Stimulated activated CD4-positive, alpha-beta T cell treated with anti-CD3 and anti-CD28 coated beads, Interleukin-1b, Interleukin-23, amount 100 ng/mL, for 1 hour (primary cell): ENCODE results near the gene LIFR.

Experiments used
- DNase-seq, 2 donors: peaks; one replicate each; pipeline ENCODE4 v3.0.0-alpha.2; 2020; ENCODE audit warnings: low read depth in 2 of 2

LIFR gene

GRCh38 chr5:38441453-38442246, 114.8 kb downstream of the LIFR start:
- peak; percentile 53 to 61 for DNase-seq

- DNase-seq = no peak
Measured at GRCh38 chr5:38438757-38439156, 117.7 kb downstream of the LIFR start.

- DNase-seq = no peak
Measured at GRCh38 chr5:38434966-38435705, 121.3 kb downstream of the LIFR start.

- DNase-seq = no peak
Measured at GRCh38 chr5:38433160-38433861, 123.1 kb downstream of the LIFR start.

DNA sequence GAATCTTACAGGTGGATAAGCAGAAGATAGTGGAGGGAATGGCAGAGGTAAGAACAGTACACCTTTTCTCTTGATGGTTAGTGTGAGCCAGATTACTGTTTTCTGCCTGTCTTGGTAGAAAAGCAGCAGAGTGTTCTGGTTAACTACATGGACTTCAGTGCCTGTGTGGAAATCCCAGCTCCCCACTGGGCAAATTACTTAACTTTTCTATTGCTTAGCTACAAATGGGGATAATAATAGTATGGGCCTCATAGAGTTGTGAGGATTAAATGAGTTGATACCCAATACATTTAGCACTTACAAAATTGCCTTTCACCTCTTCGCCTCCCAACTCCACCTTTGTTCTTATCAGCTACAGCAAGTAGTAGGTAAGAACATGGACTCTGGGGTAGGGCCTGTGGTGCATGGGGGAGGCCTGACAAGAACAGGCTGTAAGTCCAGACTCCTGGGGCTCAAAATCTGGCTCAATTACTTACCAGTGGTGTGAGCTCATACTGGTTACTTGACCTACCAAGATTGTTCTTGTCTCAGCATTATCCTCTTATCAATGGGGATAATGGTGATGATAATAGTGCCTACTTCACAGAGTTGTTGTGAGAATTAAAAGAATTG, 125.1 kb downstream of the LIFR start:
- DNase-seq = no peak

DNA sequence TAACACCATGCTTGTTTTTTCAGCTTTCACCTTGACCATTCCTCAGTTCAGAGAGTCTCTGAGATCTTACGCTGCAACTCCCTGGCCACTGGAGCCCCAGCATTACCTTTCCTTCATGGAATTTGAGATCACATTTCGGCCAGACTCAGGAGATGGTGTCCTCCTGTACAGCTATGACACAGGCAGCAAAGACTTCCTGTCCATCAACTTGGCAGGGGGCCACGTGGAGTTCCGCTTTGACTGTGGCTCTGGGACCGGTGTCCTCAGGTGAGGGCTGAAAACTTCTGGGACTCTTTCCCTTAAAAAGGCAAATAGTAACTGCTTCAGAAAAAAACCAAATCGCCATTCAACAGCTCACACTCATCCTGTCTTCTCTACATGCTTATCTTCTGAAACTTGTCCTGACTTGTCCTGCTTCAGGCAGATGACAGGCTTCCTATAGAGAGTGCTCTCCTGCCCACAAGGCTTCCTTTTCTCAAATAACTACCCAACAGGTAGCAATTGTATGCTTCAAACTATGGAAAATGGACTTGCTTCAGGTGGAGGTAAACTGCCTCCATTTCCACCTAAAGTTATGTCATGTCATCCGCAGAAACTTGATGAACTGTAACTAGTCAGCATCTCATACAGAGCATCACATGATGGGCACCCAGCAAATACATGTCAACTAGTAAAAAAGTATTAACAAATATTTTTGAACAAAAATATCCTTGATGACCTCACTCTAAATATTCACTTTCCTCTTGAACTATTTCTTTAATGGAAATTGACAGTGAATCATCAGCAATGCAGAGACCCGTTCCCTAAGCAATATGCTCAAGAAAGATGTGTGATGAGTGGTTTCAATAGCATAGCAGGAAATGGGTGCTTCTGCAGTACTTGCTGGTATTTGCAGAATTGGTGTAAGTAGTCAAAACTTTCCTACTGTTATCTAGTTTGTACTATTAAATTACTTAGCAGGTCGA, 129.2 kb downstream of the LIFR start:
- DNase-seq = no peak

GRCh38 chr5:38426490-38426889, 130.0 kb downstream of the LIFR start:
- no peak for DNase-seq
